HG02852 (cell line): ENCODE measurements around the gene DNAJC1.
"Not testable (repeated sequence)": the region's sequence is repeated elsewhere in the genome, so short reads cannot be mapped to it uniquely, and the experiment has no call there.

Source experiments
- ATAC-seq: cut with Tn5 transposase; IDR thresholded peaks from one replicate; pipeline ENCODE4 v1.9.1; 2021; ENCODE audit warnings: mild to moderate bottlenecking, moderate library complexity; ENCODE audit not compliant: unreplicated experiment

Gene DNAJC1

GRCh38 chr10:21733710-21734109 is 269.8 kb downstream of the DNAJC1 start:
- no peak for ATAC-seq

- ATAC-seq: peak; percentile 83
Observed at GRCh38 chr10:21732067-21732772, 271.3 kb downstream of the DNAJC1 start.

DNA sequence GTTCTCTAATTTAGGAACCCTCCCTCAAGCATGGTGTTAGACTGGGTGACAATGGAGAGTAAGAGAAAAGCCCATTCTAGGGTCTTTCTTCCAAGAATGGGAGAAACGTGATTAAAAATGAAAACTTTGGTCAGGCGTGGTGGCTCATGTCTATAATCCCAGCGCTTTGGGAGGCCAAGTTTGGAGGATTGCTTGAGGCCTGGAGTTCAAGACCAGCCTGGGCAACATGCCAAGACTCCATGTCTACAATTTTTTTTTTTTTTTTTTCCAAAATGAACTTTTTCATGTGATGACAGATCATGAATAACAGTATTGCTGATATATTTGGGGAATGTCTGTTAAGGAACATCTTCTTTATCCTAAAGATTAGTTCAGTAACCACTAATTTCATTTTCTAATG is 274.9 kb downstream of the DNAJC1 start:
- no peak for ATAC-seq

DNA sequence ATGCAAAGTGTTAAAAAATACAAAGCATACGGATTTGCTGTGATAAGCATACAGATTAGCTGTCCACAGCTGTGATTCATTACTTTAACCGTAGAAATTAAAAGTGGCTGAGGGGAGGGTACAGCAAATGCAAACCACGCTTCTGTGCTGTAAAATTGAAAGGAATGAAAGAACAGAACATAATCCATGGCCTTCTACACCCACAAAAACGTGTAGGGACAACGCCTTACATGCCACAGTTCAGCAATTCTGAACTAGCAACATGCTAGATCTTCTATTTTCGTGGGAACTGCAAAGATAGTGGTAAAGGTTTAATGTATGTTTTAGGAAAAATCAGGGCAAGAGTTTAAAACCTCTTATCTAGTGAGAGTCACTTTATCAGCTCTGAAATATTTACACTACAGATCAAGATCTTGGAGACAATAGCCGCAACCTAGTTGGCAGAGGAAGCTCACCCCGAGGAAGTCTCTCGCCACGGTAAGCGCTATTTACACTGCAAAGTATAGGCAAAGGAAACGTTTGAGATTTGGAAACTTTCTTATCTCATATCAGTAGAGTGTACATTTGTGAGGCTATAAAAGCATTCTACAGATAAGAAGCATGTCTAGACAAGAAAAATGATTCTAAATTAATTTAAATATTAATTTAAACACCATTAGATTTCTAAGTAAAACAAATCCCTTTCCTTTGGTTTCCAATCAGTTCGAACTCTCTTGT is 275.9 kb downstream of the DNAJC1 start:
- ATAC-seq: no peak

DNA sequence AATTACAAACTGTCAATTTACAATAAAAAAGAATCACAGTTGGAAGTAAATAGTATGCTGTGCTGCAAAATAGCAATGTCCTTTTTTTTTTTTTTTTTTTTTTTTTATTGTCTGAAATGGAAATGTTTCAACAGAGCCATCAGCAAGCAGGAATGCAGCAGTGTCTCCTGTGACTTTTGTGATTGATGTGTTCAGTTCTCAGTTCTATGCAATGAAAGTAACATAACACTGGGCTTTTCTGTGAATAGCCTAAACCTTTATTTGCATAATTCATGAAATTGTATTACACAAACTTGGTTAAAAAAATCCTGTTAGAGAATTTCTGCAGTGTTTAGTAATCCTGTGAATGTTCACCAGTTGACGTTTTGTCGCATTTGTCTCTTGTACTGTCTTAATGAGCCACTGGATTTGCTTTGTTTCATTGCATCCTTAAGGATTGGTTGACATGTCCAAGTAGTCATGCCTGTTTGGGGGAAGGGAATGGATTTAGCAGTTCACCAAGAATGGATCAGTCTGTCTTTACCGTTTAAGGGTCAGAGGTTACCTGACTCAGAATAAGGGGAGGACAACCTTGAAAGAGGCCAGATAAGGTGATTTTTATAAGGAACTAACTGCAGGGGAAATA is 276.8 kb downstream of the DNAJC1 start:
- no peak for ATAC-seq

- ATAC-seq: peak; percentile 50
Observed at GRCh38 chr10:21724687-21725367, 278.7 kb downstream of the DNAJC1 start.

DNA sequence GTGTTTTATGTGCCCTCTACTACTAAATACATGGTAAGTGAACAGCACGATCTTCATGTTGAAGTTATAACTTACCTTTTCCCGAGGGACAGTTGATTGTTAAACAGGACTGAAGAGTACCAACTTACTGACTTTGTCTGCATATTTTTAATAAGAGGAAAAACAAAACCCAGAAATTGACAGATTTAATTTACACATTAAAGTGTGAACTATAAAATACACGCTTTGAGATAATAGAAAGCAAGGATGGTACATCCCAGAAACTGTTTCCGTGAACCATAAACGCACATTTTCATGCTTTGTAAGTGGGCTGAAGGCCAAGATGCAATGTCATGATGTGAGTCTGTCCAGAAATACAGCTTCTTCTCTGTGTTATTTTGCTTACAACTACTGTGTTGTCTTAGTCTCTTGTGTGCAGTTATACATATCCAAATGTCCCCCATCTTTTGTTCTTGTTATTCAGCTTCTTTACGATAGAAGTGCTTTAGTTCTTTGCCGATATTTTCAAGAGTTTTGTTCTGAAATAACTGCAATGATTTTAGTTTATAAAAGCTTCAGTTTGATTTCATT is 279.4 kb downstream of the DNAJC1 start:
- ATAC-seq: no peak

DNA sequence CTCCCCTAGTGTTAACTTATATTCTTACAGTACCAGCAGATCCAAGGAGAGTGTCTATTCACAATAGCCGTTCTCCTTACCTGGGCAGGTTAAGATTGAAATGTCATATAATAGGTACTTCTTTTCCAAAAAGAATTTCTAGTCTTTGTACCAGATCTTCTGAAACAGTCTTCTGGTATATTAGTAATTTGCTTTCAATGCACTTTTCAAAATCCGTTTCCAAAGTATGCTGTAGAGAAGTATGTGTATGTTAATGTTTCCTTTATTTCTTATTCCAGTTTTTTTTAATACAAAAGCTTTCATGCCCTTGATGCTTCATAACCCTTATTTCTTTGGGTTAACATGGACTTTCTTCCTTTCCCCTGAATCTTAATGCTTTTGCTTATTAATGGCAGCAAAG is 281.3 kb downstream of the DNAJC1 start:
- no peak for ATAC-seq

DNA sequence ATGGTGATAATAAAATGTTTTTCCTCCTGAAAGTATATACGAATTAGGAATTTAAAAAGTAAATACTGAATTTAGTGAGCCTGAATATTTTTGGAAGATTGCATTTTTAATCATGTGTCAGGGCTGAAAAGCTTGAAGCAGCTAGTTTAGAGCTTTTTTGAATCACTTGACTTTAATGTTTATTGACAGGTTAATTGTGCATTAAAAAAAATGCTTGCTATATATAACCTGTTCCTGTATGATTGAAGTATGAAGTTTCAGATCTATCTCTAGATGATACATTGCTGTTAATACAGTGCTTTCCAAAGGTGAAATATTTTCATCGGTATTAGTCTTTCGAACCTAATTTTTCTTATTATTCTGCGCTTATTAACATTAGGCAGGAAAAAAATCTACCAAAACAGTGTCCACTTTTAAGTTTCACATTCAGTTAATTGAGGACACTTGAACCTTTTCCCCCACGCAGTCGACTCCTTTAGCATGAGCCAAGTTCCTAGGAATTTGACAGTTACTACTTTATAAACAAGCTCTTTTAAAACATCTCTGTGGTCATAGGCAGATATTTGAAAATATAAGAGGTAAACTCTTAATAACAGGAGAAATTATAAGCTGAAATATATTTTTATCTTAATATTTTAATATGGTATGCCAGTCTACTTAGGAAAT is 282.4 kb downstream of the DNAJC1 start:
- no peak for ATAC-seq

DNA sequence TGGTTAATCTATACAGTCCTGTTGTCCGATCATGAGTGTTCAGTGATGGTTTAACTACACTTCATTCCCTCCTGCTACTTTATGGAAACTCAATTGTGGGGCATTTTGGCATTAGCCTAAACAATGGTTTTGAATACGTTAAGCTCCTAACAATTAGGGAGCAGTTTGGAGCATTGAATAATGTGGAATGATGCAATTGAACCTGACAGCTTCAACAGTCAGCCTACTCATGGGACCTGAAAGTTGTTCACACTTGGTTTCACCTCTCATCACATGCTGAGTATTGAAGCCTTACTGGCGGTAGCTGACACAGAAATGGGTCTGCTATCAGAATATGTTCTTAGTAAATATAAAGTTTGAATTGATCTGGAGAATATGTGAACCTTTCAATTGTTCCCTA is 283.4 kb downstream of the DNAJC1 start:
- ATAC-seq: no peak

GRCh38 chr10:21719502-21719901 is 284.0 kb downstream of the DNAJC1 start:
- ATAC-seq: no peak

- ATAC-seq: not testable (repeated sequence)
Observed at GRCh38 chr10:21717437-21718054, 286.0 kb downstream of the DNAJC1 start.

DNA sequence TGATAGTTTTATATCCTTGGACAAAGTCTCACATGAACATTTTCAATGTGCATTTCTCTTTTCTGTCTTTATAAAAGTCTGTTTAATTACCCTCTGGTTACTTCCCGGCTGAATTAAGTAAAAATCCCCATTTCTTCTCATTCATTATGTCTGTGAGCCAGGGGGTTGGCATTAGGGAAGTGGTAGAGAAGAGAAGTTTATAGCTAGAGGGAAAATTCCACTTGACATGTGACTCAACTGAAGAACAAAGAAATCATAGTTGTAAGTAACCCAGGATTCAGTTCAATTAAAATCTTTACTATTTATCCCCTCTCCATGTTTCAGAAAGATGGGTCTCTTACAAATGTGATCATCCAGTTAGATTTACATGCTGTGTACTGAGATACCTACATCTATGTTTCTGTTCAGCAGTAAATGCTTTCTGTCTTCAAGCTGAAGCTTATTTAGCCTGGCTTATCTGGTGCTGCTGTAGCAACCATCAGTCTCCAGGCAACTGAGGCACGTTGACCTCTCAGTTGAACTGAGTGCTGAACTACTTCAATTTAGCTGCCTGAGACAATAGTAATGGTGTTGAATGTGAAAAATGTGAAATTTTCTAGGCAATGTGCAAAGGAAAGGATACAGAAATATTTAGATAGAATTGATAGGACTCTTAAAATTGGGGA is 287.9 kb downstream of the DNAJC1 start:
- no peak for ATAC-seq

- ATAC-seq: no peak
Observed at GRCh38 chr10:21712975-21713374, 290.6 kb downstream of the DNAJC1 start.

DNA sequence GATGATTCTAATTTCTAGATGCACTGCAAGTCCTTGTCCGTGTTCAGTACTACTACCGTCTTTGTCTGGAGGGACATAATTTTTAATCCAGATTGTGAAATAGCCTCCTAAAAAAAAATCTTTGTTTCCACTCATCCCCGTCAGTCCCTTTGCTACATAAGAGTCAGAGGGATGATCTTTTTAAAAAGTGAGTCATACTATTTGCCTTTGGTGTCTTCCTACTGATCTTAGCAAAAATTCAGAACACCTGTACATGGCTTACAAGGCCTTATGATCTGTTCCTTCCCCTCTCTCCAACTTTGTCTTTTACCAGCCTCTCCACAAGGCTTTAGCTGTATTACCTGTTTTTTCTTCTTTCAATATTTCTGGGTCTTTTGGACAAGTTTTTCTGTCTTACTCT is 296.0 kb downstream of the DNAJC1 start:
- no peak for ATAC-seq
